ENCODE data around the gene HCRTR1.
A peak's percentile ranks its signal among the peaks of the same experiment; 100 is the strongest.
"Not testable (repeated sequence)": the region's sequence is repeated elsewhere in the genome, so short reads cannot be mapped to it uniquely, and the experiment has no call there.

The HCRTR1 gene

GRCh38 chr1:31587328-31587699, 30.2 kb upstream of the HCRTR1 start:
- not testable (repeated sequence) for H3K9me3 ChIP-seq (ENCODE audit: control insufficient read depth, insufficient read depth, low read length); H3K36me3 ChIP-seq (ENCODE audit: insufficient read depth, low read length); H3K9ac ChIP-seq (ENCODE audit: low read depth, low read length)
- H3K4me1 ChIP-seq (ENCODE audit: insufficient read depth, low read length): peaks cover 17% of the 10 kb centered on the region

GRCh38 chr1:31587720-31588423, 29.6 kb upstream of the HCRTR1 start:
- no peaks in the 10 kb centered on the region for H3K36me3 ChIP-seq (ENCODE audit: insufficient read depth, low read length)
- peaks cover 11% of the 10 kb centered on the region for H3K4me1 ChIP-seq (ENCODE audit: insufficient read depth, low read length)
- H3K9ac ChIP-seq (ENCODE audit: low read depth, low read length): no peak overlapping the region
- H3K9me3 ChIP-seq (ENCODE audit: control insufficient read depth, insufficient read depth, low read length): no peaks in the 10 kb centered on the region

DNA sequence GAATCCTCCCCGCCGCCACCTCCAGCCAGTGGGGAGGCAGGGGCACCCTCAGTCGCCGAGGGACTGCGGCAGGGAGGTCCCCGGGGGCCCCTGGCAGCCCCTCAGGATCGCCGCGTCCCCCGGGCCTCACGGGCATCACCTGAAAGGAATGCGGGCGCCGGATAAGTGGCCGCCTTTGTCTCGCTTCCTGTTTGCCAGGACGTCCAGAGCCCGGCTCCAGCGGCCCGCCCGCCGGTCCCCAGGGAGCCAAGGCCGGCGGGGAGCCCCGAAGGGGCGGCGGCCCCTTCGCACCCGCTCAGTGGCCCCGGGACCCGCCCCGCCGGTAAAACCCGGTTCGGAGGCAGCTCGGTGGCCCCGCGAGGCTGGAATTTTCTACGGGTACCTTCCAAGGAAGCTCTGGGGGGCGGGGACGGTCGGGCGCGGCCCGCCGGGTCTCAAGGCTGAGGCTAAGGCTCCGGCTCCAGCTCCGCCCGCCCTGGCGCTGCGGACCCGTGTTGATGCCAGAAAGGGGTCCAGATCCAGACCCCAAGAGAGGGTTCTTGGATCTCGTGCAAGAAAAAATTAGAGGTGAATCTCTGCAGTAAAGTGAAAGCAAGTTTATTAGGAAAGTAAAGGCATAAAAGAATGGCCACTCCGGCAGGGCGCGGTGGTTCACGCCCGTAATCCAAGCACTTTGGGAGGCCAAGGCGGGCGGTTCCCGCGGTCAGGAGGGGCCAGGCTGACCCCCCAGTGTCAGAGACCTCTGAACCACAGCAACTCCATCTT, 28.6 kb upstream of the HCRTR1 start:
- H3K4me1 ChIP-seq (ENCODE audit: insufficient read depth, low read length): peaks cover 7% of the 10 kb centered on the region; the same call in 1 of the 2 replicates
- no peaks in the 10 kb centered on the region for H3K36me3 ChIP-seq (ENCODE audit: insufficient read depth, low read length)
- peak overlapping the region; percentile 54 for H3K9ac ChIP-seq (ENCODE audit: low read depth, low read length)
- H3K9me3 ChIP-seq (ENCODE audit: control insufficient read depth, insufficient read depth, low read length): no peaks in the 10 kb centered on the region

DNA sequence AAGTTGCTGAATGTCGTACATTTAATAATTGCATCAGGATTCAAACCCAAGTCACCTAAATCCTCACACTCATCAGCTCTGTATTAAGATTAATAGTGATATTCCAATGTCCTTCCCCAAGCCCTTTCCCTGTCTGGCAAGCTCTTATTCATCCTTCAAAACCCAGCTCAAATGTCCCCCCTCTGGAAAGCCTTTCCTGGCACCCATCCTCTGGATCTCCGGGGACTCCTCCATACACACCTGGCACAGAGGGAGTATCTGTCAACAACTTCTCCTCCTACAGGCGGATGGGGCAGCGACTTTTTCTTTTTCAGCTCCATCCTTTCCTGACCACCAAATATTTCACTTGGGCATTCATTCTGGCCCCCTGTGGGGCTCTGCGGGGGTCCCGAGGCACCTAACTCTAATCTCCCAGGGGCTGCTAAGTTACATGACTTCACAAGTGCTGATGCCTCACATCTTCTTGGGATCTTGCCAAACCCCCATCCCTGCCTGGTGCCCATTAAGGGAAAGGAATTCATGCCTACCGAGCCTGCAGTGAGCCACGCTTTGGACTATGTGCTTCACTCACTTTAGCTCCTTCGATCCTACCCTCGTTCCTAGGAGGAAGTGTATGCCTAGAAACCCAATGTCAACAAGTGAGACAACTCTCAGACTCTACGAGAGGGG, 25.9 kb upstream of the HCRTR1 start:
- Histone ChIP-seq H3K36me3 (ENCODE audit: insufficient read depth, low read length) (no peaks in the 10 kb centered on the region), H3K9me3 (ENCODE audit: control insufficient read depth, insufficient read depth, low read length) (no peaks in the 10 kb centered on the region), H3K9ac (ENCODE audit: low read depth, low read length) (no peak overlapping the region), H3K4me1 (ENCODE audit: insufficient read depth, low read length) (peaks cover 7% of the 10 kb centered on the region; the same call in 1 of the 2 replicates)

- H3K9me3 ChIP-seq (ENCODE audit: control insufficient read depth, insufficient read depth, low read length): no peaks in the 10 kb centered on the region
- H3K4me1 ChIP-seq (ENCODE audit: insufficient read depth, low read length): peaks cover 7% of the 10 kb centered on the region; the same call in 1 of the 2 replicates
- no peaks in the 10 kb centered on the region for H3K36me3 ChIP-seq (ENCODE audit: insufficient read depth, low read length)
- H3K9ac ChIP-seq (ENCODE audit: low read depth, low read length): no peak overlapping the region
Measured at GRCh38 chr1:31592132-31592531, 25.4 kb upstream of the HCRTR1 start.

DNA sequence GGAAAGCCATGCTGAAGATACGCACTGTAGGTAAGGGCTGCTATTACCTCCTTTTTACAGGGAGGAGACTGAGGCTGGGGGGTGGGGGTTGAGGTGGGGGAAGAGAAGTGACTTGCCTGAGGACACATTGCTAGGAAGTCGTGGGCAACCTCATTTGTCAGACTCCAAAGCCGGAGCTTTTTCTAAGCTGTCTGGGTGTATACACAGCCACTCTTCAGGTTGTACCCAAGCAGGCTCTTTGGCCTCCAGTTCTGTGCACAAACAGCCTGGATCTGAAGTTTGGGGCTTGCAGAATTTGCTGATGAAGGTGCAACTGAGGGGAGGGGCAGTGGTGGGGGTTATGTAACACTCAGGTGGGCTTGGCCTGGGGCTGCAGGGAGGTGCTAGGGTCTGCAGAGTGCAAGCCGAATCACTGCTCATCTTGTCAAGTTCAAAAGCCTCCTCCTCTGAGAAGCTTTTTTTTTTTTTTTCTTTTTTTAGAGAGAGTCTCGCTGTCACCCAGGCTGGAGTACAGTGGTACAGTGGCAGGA, 24.3 kb upstream of the HCRTR1 start:
- no peak overlapping the region for H3K9ac ChIP-seq (ENCODE audit: low read depth, low read length)
- H3K9me3 ChIP-seq (ENCODE audit: control insufficient read depth, insufficient read depth, low read length): no peaks in the 10 kb centered on the region
- H3K36me3 ChIP-seq (ENCODE audit: insufficient read depth, low read length): no peaks in the 10 kb centered on the region
- peaks cover 3% of the 10 kb centered on the region; the same call in 1 of the 2 replicates for H3K4me1 ChIP-seq (ENCODE audit: insufficient read depth, low read length)

DNA sequence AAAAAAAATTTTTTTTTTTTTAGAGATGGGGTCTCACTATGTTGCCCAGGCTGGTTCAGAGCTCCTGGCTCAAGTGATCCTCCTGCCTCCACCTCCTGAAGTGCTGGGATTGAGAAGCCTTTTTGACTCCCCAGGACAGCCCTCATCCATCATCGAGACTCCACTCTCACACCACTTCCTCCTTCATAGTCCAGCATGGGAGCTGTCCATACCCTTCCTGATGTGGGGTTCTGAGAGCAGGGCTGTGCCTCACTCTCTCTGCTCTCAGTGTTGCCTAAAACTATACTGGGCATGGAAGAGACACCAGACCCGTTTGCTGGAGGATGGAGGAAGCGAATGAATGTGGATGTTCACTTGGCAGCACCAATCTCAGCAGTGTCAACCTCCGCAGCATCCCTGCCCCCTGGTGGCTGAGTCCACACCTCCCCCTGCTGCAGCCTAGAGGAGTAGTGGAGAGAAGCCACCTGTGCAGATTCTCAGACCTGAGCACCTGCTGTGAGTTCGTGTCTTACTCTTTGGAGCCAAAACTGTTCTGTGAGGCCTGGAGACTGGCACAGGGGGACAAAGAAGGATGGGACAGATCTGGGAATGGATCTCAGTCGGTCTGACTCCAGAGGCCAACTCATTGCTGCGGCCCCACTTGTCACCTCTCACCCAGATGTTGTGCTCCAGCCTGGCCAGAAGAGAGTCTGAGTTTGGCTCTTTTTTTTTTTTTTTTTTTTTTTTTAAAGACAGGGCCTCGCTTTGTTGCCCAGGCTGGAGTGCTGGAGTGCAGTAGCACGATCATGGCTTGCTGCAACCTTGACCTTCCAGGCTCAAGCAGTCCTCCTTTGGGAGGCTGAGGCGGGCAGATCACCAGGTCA, 23.5 kb upstream of the HCRTR1 start:
- Histone ChIP-seq H3K9ac (ENCODE audit: low read depth, low read length) (no peak overlapping the region), H3K36me3 (ENCODE audit: insufficient read depth, low read length) (no peaks in the 10 kb centered on the region), H3K4me1 (ENCODE audit: insufficient read depth, low read length) (no peaks in the 10 kb centered on the region), H3K9me3 (ENCODE audit: control insufficient read depth, insufficient read depth, low read length) (no peaks in the 10 kb centered on the region)

DNA sequence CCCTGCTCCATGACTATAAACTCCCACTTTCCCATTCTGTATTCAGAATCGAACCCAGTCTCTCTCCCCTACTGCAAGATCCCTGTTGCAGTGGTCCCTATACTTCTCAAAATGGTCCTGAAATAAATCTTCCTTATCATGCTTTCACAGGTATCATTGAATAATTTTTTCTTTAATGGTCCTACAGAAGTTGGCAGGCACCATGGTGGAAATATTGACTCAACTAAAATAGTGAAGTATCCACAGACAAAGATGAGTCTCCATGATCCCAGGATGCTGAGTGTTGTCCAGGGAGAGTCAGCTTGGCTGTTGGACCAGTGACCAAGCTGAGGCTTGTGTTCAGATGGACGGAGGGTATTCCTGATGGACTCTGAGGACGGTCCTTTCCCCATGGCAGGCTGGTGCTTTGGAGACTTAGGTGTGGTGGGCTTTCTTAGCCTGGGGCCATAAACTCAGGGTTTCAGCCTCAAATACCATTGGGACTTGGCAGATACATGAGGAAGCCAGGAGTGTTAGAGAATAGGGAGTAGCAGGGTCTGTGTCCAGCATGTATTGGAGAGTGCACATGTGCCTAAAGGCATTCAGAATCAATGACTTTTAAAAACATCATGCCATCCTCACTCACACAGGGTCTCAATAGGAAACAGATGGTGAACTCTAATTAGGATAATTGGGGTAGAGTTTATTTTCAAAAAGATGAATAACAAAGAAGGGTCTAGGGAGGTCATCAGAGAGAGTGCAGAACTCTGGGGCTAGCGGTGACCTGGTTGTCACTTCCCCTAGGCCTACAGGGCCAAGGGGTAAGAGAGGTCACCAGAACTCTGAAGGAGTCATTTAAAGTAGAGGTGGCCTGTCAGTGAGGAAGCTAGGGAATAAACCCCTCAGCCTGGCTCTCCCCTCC, 21.4 kb upstream of the HCRTR1 start:
- H3K4me1 ChIP-seq (ENCODE audit: insufficient read depth, low read length): no peaks in the 10 kb centered on the region
- H3K9me3 ChIP-seq (ENCODE audit: control insufficient read depth, insufficient read depth, low read length): no peaks in the 10 kb centered on the region
- no peak overlapping the region for H3K9ac ChIP-seq (ENCODE audit: low read depth, low read length)
- H3K36me3 ChIP-seq (ENCODE audit: insufficient read depth, low read length): no peaks in the 10 kb centered on the region

DNA sequence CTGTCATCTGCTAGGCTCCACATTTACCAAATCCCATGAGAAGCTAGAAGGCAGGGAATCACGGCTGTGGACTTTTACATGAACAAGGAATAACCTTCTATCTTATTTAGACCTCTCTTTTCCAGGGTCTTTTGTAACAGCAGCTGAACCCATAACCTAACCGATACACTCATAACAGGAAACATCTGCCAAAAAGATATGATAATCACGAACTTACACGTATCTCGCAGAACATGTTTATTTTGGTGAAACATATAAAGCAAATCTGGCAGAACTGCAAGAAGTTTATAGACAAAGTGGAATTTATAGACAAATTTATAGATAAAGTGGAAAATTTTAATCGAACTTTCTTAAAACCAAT, 20.8 kb upstream of the HCRTR1 start:
- H3K9ac ChIP-seq (ENCODE audit: low read depth, low read length): no peak overlapping the region
- H3K9me3 ChIP-seq (ENCODE audit: control insufficient read depth, insufficient read depth, low read length): no peaks in the 10 kb centered on the region
- no peaks in the 10 kb centered on the region for H3K4me1 ChIP-seq (ENCODE audit: insufficient read depth, low read length)
- H3K36me3 ChIP-seq (ENCODE audit: insufficient read depth, low read length): no peaks in the 10 kb centered on the region

DNA sequence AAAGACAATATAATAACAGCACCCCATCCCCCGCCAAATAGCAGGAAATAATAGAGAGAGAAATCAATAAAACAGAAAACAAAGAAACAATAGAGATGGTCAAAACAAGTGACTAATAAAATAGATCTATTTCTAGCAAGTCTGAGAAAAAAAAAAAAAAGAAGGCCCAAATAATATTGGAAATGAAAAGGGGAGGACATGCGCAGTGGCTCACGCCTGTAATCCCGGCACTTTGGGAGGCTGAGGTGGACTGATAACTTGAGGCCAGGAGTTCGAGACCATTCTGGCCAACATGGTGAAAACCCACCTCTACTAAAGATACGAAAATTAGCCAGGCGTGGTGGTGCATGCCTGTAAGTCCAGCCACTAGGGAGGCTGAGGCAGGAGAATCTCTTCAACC, 18.5 kb upstream of the HCRTR1 start:
- no peaks in the 10 kb centered on the region for H3K9me3 ChIP-seq (ENCODE audit: control insufficient read depth, insufficient read depth, low read length)
- H3K36me3 ChIP-seq (ENCODE audit: insufficient read depth, low read length): no peaks in the 10 kb centered on the region
- H3K9ac ChIP-seq (ENCODE audit: low read depth, low read length): no peak overlapping the region
- H3K4me1 ChIP-seq (ENCODE audit: insufficient read depth, low read length): no peaks in the 10 kb centered on the region

- no peaks in the 10 kb centered on the region for H3K4me1 ChIP-seq (ENCODE audit: insufficient read depth, low read length)
- no peaks in the 10 kb centered on the region for H3K9me3 ChIP-seq (ENCODE audit: control insufficient read depth, insufficient read depth, low read length)
- no peaks in the 10 kb centered on the region for H3K36me3 ChIP-seq (ENCODE audit: insufficient read depth, low read length)
- H3K9ac ChIP-seq (ENCODE audit: low read depth, low read length): no peak overlapping the region
Measured at GRCh38 chr1:31600641-31601040, 16.8 kb upstream of the HCRTR1 start.

DNA sequence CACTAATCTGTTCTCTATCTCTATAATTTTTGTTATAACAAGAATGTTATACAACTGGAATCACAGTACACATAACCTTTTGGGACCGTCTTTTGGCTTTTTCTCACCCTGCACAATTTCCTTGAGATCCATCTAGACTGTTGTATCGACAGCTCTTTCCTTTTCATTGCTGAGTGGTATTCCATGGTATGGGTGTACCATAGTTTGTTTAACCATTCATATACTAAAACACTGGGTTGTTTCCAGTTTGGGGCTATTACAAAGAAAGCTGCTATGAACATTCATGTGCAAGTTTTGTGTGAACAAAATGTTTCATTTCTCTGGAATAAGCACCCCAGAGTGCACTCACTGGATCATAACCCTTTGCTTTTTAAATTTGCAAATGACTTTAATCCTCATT, 15.4 kb upstream of the HCRTR1 start:
- Histone ChIP-seq H3K9ac (ENCODE audit: low read depth, low read length) (no peak overlapping the region), H3K9me3 (ENCODE audit: control insufficient read depth, insufficient read depth, low read length) (no peaks in the 10 kb centered on the region), H3K36me3 (ENCODE audit: insufficient read depth, low read length) (no peaks in the 10 kb centered on the region), H3K4me1 (ENCODE audit: insufficient read depth, low read length) (no peaks in the 10 kb centered on the region)

DNA sequence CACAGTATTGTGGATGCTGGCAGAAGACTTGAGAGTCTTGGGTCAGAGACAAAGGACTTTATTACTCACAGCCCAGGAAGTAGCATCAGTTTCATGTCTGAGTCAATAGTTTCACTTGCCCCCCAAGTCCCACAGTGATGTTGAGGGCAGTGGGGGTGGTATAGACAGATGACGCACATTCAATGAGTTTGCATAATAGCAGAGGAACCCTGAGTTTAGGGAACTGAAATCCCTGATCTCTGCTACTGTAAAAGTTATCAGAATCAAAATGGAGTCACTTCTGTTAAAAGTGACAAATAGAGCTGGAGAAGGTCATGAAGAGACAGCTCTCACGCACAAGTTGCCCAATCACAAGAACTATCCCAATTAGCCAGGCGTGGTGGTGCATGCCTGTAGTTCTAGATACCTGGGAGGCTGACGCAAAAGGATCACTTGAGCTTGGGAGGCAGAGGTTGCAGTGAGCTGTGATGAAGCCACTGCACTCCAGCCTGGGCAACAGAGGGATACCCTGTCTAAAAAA, 11.5 kb upstream of the HCRTR1 start:
- H3K36me3 ChIP-seq (ENCODE audit: insufficient read depth, low read length): no peaks in the 10 kb centered on the region
- H3K4me1 ChIP-seq (ENCODE audit: insufficient read depth, low read length): no peaks in the 10 kb centered on the region
- no peaks in the 10 kb centered on the region for H3K9me3 ChIP-seq (ENCODE audit: control insufficient read depth, insufficient read depth, low read length)
- H3K9ac ChIP-seq (ENCODE audit: low read depth, low read length): no peak overlapping the region

All from ES-I3 (cell line).